ENCODE data around the gene ESAM.
"Not testable (repeated sequence)": the region's sequence is repeated elsewhere in the genome, so short reads cannot be mapped to it uniquely, and the experiment has no call there.

ESAM gene

GRCh38 chr11:124762105-124762623 lies at the start of gene ESAM:
TSS of gene ESAM (minus strand) at chr11:124762290. CDS start at chr11:124762154, 136 bp downstream.
- no peak for DNase-seq

DNA sequence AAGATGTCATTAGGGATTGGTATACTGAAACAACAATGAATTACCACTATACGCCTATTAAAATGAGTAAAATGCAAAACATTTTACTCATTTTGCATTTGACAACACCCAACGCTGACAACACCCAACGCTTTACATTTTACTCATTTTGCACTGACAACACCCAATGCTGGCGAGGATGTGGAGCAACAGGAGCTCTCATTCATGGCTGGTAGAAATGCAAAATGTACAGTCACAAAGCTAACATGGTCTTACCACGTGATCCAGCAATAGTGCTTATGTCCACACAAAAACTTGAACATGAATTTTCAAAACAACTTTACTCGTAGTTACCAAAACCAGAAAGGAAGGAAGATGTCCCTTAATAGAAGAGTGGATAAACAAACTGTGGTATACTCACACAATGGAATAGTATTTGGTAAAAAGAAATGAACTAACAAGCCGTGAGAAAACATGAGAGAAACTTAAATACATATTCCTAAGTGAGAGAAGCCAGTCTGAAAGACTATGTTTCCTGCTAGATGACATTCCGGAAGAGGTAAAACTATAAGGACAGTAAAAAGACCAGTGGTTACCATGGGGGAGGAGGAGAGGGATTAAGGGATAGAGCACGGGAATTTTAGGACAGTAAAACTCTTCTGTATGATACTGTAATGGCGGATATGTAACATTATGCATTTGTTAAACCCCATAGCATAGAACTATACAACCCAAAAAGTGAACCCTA lies 49.5 kb upstream of the ESAM start:
- DNase-seq, result no peak

- no peak for DNase-seq
Measured at GRCh38 chr11:124807660-124808270, 45.7 kb upstream of the ESAM start.

DNA sequence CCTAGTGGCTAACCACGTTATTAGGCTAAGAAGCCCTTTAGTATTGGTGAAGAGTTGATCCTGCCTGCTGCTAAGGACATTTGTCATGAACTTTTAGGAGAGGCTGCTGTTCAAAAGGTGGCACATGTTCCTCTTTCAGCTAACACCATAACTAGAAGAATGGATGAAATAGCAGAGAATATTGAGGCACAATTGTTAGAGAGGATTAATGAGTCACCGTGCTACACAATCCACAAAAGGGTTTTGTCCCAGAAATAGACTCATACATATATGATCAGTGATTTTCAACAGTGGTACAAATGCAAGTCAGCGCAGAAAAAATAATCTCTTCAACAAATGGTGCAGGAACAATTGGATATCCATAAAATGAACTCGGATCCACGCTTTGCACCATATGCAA lies 45.1 kb upstream of the ESAM start:
- DNase-seq, result no peak

- DNase-seq, result no peak
Measured at GRCh38 chr11:124804884-124805283, 42.8 kb upstream of the ESAM start.

DNA sequence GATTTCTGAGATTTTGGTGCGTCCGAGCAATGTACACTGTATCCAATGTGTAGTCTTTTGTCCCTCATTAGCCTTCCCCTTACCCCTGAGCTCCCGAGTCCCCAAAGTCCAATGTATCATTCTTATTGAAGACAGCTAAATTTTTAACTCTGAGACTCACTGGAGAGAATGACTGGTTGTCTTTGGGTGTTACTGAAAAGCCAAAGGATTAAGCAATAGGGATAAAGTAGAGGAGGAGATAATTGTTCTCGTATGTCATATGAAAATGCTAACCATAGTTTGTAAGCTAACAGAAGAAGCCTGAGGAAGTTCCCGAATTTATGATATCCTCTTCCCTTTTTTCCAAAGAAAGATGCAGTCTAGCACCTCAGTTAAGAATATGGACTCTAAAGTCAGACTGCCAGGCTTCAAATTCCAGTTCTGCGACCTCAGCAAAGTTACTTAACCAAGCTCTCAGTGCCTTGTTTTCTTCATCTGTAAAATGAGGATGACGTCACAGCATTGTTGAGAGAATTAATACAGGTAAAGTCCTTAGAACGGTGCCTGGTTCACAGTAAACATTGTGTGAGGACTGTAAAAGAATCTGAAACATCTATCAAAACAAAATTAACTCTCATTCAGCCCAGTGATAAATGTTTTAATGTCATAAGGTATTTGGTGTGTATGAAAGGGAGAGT lies 39.7 kb upstream of the ESAM start:
- peak; percentile 31 for DNase-seq

DNA sequence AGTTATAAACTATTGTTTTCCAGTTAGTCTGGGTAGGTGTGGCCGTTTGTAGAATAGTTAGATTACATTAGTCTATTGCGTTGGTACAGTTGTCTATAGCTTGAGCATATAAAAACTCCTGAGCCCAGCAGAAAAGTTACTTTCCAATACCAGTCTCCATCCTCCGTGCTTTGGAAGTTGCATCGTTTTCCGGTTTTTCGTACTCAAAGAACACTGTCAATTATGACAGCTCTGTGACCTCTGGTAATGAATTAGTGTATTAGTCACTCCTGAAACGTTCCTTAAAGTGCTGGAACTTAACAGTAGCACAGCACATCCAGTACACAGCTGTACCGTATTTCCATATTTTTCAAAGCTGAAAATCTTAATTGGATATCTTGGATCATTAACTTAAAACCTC lies 38.9 kb upstream of the ESAM start:
- DNase-seq, result peak; percentile 44

DNA sequence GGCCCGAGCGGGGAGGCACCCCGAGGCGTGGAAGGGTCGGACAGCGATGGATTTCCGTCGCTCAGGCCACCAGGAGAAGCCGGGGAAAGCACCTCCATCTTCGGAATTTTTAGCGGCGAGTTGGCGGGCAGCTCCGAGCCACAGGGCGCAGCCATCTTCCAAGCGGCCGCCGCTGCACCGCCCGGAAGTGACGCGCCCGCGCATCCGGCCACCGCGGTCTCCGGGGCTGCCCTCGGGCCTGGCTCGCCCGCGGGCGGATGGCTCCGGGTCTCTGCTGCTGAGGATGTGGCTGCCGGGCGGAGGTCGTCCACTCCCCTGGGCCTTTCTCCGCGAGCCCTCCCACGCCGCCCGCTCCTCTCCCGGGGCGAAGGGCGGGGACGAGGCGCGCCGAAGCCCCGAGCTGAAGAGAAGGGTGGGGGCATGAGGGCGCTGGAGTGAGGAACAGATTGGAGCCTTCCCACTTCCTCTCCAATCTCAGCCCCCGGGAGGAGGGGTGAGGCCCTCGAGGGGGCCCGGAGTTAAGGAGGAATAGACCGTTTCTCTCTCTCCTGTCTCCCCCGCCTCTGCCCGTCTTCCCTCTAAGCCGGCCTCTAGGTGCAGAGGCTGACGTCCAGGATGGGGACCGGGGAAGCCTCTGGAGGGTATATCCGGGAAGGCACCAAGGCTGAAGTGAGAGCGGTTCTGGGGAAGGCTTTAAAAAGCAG lies 38.3 kb upstream of the ESAM start, which contains the start of gene MSANTD2:
Gene MSANTD2 (minus strand): TSS at position 181 of the 704 bp plus-strand sequence. CDS start 26 bp downstream, at position 155.
- DNase-seq, result peak; percentile 79

GRCh38 chr11:124799348-124800225 lies 37.5 kb upstream of the ESAM start:
- DNase-seq, result peak; percentile 3

DNA sequence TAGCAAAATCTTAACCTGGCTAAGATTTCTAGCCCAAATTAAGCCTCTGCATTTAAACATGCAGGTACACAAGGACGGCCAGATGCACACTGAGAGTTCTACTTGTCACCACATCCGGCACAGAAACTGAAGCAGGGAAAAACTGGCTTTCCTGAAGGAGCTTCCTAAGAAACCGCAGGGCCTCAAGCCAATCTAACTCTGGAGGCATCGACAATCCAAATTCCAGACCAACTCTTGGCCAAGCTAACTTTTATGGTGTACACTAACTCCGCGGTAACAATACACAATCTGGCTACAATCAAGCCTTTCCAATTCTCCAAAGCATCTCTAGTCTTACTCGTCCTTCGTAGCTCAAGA lies 36.9 kb upstream of the ESAM start:
- peak; percentile 77 for DNase-seq

DNA sequence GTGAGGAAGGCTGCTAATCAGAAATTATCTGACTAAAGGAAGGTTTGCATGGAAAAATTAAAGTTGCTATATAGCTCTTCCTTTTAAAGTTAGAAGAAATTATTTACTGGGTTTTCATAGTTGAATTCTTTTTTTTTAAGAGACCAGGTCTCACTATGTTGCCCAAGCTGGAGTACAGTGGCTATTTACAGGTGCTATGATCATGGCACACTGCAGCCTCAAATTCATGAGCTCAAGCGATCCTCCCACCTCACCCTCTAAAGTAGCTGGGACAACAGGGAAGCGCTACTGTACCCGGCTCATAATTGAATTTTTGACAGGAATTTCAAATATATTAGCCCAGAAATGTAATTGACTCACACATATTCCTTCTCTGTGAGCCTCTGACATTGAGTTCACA lies 34.2 kb upstream of the ESAM start:
- DNase-seq, result no peak

GRCh38 chr11:124793466-124794278 lies 31.6 kb upstream of the ESAM start:
- DNase-seq, result peak; percentile 38

DNA sequence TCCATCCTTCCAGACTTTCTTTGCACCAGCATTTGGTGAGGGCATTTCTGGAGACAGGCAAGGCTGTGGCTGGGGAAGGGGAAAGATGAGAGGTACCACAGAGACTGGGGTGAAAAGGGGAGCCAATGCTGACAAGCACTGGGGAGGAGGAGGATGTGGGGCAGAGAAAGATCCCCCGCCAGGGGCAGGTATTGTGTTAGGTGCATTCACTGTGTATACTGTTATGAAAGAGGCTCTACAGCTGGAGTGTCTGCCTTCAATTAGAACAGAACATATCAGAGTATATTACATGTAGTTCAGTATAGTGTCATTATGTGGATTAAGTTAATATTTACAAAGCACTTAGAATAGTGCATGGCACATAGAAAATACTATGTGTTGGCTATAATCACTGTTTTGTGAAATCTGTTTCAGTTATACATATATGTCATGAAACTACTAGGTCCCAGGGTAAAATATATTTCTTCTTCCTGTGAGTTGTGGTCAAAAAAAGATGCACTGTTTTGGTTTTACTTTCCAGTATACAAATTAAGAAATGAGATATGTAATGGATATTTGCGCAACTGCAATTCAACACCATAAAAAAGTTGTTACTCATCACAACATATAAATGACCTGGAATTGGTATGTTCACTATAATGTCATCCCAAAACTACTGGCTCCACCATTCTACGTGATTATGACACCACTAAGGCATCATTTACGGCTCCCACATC lies 29.7 kb upstream of the ESAM start:
- no peak for DNase-seq

DNA sequence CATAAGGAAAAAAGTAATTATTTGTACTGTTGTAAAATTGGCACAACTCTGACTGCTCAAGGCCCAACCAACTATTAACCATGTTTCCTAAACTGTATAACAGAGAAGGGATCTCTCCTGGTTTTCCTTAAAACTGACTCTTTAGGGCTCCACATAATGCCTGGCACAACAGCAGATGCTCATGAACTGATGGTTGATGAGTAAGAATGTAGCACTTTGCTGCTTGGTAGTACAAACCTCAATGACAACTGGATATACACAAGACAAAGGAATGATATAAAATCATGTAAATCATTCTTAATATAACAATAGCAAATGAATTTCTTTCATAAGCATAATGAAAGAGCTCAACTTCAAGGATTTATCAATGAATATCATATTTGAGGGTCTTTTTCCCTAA lies 26.4 kb upstream of the ESAM start:
- DNase-seq, result peak; percentile 1

- no peak for DNase-seq
Measured at GRCh38 chr11:124784051-124784450, 22.0 kb upstream of the ESAM start.

- DNase-seq, result no peak
Measured at GRCh38 chr11:124783002-124783401, 20.9 kb upstream of the ESAM start.

GRCh38 chr11:124779568-124779967 lies 17.5 kb upstream of the ESAM start:
- DNase-seq, result no peak

DNA sequence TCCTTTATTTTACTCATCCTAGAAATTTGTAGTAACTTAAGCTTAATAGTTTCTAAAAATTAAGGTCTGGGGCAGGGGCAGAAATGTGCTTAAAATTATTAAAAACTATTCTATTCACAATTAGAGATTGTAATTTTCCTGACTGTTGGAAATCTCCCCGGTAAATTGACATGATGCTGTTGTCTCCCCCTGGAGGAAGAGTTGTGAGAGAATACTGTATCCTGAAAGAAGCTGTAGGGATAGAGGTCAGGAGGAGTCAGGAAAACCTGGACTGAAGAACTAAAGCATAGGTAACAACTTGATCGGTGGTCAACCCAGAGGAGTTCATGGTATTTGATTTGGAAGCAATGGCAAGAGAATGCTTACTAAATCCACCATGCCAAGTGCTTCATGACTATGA lies 16.2 kb upstream of the ESAM start:
- DNase-seq, result no peak

DNA sequence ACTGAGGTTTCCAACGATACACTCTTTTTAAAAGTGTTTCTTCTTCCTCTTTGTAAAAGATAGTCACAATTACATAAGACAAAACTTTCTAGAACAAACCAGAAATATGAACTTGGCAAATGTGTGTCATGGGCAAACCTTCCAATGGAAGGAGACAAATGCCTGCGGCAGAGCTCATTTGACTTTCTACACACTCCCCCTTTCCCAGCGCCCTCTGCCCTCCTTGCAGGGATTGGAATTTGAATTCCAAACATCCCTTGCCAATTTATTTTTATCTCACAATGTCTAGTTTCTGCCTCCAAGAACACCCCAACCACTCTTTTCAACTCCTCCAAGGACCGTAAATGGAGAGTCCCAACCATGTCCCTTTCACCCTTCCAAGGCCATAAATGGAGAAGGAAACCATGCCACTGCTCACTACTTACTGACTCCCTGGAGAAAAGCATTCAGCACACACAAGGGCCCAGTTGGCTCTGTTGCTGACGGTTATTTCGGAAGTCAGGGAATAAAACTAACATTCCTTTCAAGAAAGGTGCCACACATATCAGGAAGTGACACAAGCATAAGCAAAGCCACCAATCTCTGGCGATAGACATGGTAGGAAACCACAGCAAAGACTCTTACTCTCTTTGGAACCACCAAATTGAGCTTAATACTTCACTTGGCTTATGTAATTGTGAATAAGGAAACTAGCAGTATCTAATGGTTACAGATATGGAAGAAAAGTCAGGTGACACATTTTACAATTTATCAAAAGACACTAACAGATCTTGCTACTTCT lies 15.0 kb upstream of the ESAM start:
- no peak for DNase-seq

DNA sequence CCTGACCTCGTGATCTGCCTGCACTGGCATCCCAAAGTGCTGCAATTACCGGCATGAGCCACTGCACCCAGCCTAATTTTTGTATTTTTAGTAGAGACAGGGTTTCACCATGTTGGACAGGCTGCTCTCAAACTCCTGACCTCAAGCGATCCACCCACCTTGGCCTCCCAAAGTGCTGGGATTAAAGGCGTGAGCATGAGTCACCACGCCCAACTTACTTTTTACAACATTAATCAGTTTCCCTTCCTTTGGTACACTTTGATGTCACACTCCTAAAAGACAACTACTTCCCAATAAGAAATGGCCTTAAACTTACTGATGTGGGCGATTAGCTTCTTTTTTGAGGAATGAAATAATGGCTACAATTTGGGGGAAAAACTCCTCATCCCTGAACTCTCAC lies 8.9 kb upstream of the ESAM start:
- not testable (repeated sequence) for DNase-seq
